SK-N-SH treated with all-trans-retinoic acid at 6 μM for 48 hours (cell line): ENCODE data around the gene ZNF664.

Experiments used
- ATAC-seq: fragments of 200-7000 bp; cut with Tn5 transposase; 3 replicates; pipeline ENCODE4 v1.9.1; 2020; ENCODE audit warnings: mild to moderate bottlenecking, moderate library complexity
- BACH2 ChIP-seq: fragments of 250-450 bp; sonication (Bioruptor Pico); IDR thresholded peaks from 2 replicates; pipeline ENCODE4 v1.9.0; 2021; ENCODE audit warnings: mild to moderate bottlenecking, borderline replicate concordance
- CSDC2 ChIP-seq: fragments of 250-450 bp; sonication (Bioruptor Pico); IDR thresholded peaks from 2 replicates; pipeline ENCODE4 v1.5.0; 2020; ENCODE audit warnings: mild to moderate bottlenecking, moderate library complexity
- ESRRG ChIP-seq: fragments of 250-450 bp; sonication (Bioruptor Pico); IDR thresholded peaks from 2 replicates; pipeline ENCODE4 v1.6.1; 2021; ENCODE audit warnings: mild to moderate bottlenecking
- GLIS3 ChIP-seq: fragments of 250-450 bp; sonication (Bioruptor Pico); IDR thresholded peaks from 2 replicates; pipeline ENCODE4 v1.5.0; 2020; ENCODE audit warnings: mild to moderate bottlenecking, moderate library complexity
- ISL1 ChIP-seq: fragments of 250-450 bp; sonication (Bioruptor Pico); IDR thresholded peaks from 2 replicates; pipeline ENCODE4 v2.1.2; 2022; ENCODE audit warnings: mild to moderate bottlenecking, moderate library complexity
- OSR1 ChIP-seq: fragments of 250-450 bp; sonication (Bioruptor Pico); IDR thresholded peaks from 2 replicates; pipeline ENCODE4 v1.8.0; 2022; ENCODE audit warnings: moderate library complexity, mild to moderate bottlenecking, inconsistent platforms
- PPARA ChIP-seq: fragments of 250-450 bp; sonication (Bioruptor Pico); IDR thresholded peaks from 2 replicates; pipeline ENCODE4 v1.5.0; 2020; ENCODE audit warnings: mild to moderate bottlenecking, borderline replicate concordance
- RARB ChIP-seq: fragments of 250-450 bp; sonication (Bioruptor Pico); IDR thresholded peaks from 2 replicates; pipeline ENCODE4 v1.8.0; 2021; ENCODE audit warnings: mild to moderate bottlenecking, moderate library complexity
- SNAI2 ChIP-seq: fragments of 250-450 bp; sonication (Bioruptor Pico); IDR thresholded peaks from 2 replicates; pipeline ENCODE4 v1.5.0; 2020; ENCODE audit warnings: mild to moderate bottlenecking, moderate library complexity
- TCF4 ChIP-seq: fragments of 250-450 bp; sonication (Bioruptor Pico); IDR thresholded peaks from 2 replicates; pipeline ENCODE4 v1.8.0; 2021; ENCODE audit warnings: mild to moderate bottlenecking, moderate library complexity, borderline replicate concordance
- TOX ChIP-seq: fragments of 250-450 bp; sonication (Bioruptor Pico); IDR thresholded peaks from 2 replicates; pipeline ENCODE4 v1.8.0; 2021; ENCODE audit warnings: mild to moderate bottlenecking, moderate library complexity, borderline replicate concordance
- ZC3H10 ChIP-seq: fragments of 250-450 bp; sonication (Bioruptor Pico); IDR thresholded peaks from 2 replicates; pipeline ENCODE4 v1.5.1; 2021; ENCODE audit warnings: mild to moderate bottlenecking, moderate library complexity
- ZFP3 ChIP-seq: fragments of 250-450 bp; sonication (Bioruptor Pico); IDR thresholded peaks from 2 replicates; pipeline ENCODE4 v1.5.0; 2020; ENCODE audit warnings: mild to moderate bottlenecking, moderate library complexity
- ZFP30 ChIP-seq: fragments of 450-650 bp; formaldehyde crosslinking; IDR thresholded peaks from 2 replicates; pipeline ENCODE4 v1.5.0; 2022; ENCODE audit warnings: mild to moderate bottlenecking, moderate library complexity
- ZNF565 ChIP-seq: fragments of 450-650 bp; formaldehyde crosslinking; conservative IDR thresholded peaks from 2 replicates; pipeline ENCODE4 v1.5.0; 2020; ENCODE audit warnings: low read depth, mild to moderate bottlenecking, moderate library complexity
- ZNF70 ChIP-seq: fragments of 450-650 bp; formaldehyde crosslinking; IDR thresholded peaks from 2 replicates; pipeline ENCODE4 v1.5.0; 2020; ENCODE audit warnings: mild to moderate bottlenecking, moderate library complexity
- ZNF8 ChIP-seq: fragments of 450-650 bp; formaldehyde crosslinking; IDR thresholded peaks from 2 replicates; pipeline ENCODE4 v1.5.0; 2020; ENCODE audit warnings: mild to moderate bottlenecking, moderate library complexity
- TF ChIP-seq, protein P1 (sequence below): fragments of 250-450 bp; sonication (Bioruptor Pico); IDR thresholded peaks from 2 replicates; pipeline ENCODE4 v1.5.1; 2021; ENCODE audit warnings: mild to moderate bottlenecking, moderate library complexity
- TF ChIP-seq, protein P2 (sequence below): fragments of 250-450 bp; sonication (Bioruptor Pico); IDR thresholded peaks from 2 replicates; pipeline ENCODE4 v1.8.0; 2021; ENCODE audit warnings: low read depth, mild to moderate bottlenecking, moderate library complexity, borderline replicate concordance
- TF ChIP-seq, protein P3 (sequence below): fragments of 250-450 bp; sonication (Bioruptor Pico); IDR thresholded peaks from 2 replicates; pipeline ENCODE4 v1.5.1; 2020; ENCODE audit warnings: low read depth, mild to moderate bottlenecking, moderate library complexity
- TF ChIP-seq, protein P4 (sequence below): fragments of 250-450 bp; sonication (Bioruptor Pico); IDR thresholded peaks from 2 replicates; pipeline ENCODE4 v1.8.0; 2020; ENCODE audit warnings: mild to moderate bottlenecking, moderate library complexity, borderline replicate concordance
- TF ChIP-seq, protein P5 (sequence below): fragments of 250-450 bp; sonication (Bioruptor Pico); IDR thresholded peaks from 2 replicates; pipeline ENCODE4 v1.5.0; 2020; ENCODE audit warnings: mild to moderate bottlenecking, moderate library complexity

ZNF664 gene

GRCh38 chr12:123941000-123941399 lies 32.0 kb upstream of the ZNF664 start:
- TF ChIP-seq, protein P1, sequence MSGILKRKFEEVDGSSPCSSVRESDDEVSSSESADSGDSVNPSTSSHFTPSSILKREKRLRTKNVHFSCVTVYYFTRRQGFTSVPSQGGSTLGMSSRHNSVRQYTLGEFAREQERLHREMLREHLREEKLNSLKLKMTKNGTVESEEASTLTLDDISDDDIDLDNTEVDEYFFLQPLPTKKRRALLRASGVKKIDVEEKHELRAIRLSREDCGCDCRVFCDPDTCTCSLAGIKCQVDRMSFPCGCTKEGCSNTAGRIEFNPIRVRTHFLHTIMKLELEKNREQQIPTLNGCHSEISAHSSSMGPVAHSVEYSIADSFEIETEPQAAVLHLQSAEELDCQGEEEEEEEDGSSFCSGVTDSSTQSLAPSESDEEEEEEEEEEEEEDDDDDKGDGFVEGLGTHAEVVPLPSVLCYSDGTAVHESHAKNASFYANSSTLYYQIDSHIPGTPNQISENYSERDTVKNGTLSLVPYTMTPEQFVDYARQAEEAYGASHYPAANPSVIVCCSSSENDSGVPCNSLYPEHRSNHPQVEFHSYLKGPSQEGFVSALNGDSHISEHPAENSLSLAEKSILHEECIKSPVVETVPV (CRISPR knock-in tag): no peak
- TF ChIP-seq TCF4 (CRISPR knock-in tag) (no peak), ZC3H10 (CRISPR knock-in tag) (no peak), ZFP3 (no peak)
- ATAC-seq: no peak

DNA sequence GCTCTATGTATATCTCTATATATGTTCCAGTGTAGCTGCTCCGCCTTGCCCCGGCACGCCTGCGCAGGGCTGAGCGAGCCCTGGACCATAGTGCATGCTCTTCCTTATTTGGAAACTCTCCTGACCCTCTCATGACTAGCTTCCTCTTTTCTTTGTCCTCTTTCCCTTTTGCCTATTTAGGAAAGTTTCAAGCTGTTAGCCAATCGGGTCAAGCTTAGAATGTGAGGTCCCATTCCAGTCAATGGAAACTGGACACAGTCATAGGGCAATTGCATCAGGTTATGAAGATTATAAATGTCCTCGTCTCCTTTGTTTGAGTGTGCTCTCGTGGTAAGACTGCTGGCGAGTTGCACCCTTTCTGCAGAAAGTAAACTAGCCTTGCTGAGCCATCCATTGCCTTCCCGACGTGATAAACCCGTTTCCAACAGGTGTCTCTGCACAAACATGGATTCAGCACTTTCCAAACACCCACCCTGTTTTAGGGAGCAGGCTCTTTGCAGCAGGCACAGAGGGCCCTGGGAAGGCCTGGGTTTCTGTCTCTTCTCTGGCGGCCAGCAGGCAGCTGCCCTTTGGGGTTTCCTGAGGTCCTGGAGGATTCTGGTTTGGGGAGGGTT lies 31.3 kb upstream of the ZNF664 start:
- no peak for TF ChIP-seq RARB (CRISPR knock-in tag)
- no peak for TF ChIP-seq ZC3H10 (CRISPR knock-in tag)
- TF ChIP-seq OSR1 (CRISPR knock-in tag): no peak
- TF ChIP-seq ZNF565: no peak
- TF ChIP-seq ZNF70 (CRISPR knock-in tag): no peak
- TF ChIP-seq, protein P2, sequence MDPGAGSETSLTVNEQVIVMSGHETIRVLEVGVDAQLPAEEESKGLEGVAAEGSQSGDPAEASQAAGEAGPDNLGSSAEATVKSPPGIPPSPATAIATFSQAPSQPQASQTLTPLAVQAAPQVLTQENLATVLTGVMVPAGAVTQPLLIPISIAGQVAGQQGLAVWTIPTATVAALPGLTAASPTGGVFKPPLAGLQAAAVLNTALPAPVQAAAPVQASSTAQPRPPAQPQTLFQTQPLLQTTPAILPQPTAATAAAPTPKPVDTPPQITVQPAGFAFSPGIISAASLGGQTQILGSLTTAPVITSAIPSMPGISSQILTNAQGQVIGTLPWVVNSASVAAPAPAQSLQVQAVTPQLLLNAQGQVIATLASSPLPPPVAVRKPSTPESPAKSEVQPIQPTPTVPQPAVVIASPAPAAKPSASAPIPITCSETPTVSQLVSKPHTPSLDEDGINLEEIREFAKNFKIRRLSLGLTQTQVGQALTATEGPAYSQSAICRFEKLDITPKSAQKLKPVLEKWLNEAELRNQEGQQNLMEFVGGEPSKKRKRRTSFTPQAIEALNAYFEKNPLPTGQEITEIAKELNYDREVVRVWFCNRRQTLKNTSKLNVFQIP: no peak
- TF ChIP-seq ESRRG (CRISPR knock-in tag): no peak
- no peak for TF ChIP-seq TOX
- no peak for TF ChIP-seq ZFP30 (CRISPR knock-in tag)
- ATAC-seq: no peak

- no peak for TF ChIP-seq ZNF565
- TF ChIP-seq BACH2: no peak
- no peak for TF ChIP-seq TCF4 (CRISPR knock-in tag)
- TF ChIP-seq GLIS3 (CRISPR knock-in tag): no peak
- no peak for TF ChIP-seq PPARA
- TF ChIP-seq OSR1 (CRISPR knock-in tag): no peak
- TF ChIP-seq, all 23 proteins: peak for 0
- ATAC-seq: no peak
Measured at GRCh38 chr12:123942238-123942653, 30.8 kb upstream of the ZNF664 start.

- ATAC-seq: no peak
- no peak for TF ChIP-seq ZFP3
- TF ChIP-seq ESRRG (CRISPR knock-in tag): no peak
- TF ChIP-seq CSDC2 (CRISPR knock-in tag): no peak
- TF ChIP-seq GLIS3 (CRISPR knock-in tag): no peak
- TF ChIP-seq TOX: no peak
- TF ChIP-seq, protein P1 (CRISPR knock-in tag): no peak
- no peak for TF ChIP-seq ZFP30 (CRISPR knock-in tag)
- TF ChIP-seq BACH2: no peak
- TF ChIP-seq, protein P2: no peak
- no peak for TF ChIP-seq SNAI2 (CRISPR knock-in tag)
- TF ChIP-seq ISL1 (CRISPR knock-in tag): no peak
- TF ChIP-seq, protein P3, sequence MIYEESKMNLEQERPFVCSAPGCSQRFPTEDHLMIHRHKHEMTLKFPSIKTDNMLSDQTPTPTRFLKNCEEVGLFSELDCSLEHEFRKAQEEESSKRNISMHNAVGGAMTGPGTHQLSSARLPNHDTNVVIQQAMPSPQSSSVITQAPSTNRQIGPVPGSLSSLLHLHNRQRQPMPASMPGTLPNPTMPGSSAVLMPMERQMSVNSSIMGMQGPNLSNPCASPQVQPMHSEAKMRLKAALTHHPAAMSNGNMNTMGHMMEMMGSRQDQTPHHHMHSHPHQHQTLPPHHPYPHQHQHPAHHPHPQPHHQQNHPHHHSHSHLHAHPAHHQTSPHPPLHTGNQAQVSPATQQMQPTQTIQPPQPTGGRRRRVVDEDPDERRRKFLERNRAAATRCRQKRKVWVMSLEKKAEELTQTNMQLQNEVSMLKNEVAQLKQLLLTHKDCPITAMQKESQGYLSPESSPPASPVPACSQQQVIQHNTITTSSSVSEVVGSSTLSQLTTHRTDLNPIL (CRISPR knock-in tag): no peak
- TF ChIP-seq ZC3H10 (CRISPR knock-in tag): no peak
- TF ChIP-seq ZNF8: no peak
- no peak for TF ChIP-seq OSR1 (CRISPR knock-in tag)
- TF ChIP-seq, protein P4, sequence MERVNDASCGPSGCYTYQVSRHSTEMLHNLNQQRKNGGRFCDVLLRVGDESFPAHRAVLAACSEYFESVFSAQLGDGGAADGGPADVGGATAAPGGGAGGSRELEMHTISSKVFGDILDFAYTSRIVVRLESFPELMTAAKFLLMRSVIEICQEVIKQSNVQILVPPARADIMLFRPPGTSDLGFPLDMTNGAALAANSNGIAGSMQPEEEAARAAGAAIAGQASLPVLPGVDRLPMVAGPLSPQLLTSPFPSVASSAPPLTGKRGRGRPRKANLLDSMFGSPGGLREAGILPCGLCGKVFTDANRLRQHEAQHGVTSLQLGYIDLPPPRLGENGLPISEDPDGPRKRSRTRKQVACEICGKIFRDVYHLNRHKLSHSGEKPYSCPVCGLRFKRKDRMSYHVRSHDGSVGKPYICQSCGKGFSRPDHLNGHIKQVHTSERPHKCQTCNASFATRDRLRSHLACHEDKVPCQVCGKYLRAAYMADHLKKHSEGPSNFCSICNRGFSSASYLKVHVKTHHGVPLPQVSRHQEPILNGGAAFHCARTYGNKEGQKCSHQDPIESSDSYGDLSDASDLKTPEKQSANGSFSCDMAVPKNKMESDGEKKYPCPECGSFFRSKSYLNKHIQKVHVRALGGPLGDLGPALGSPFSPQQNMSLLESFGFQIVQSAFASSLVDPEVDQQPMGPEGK (CRISPR knock-in tag): no peak
- TF ChIP-seq, protein P5, sequence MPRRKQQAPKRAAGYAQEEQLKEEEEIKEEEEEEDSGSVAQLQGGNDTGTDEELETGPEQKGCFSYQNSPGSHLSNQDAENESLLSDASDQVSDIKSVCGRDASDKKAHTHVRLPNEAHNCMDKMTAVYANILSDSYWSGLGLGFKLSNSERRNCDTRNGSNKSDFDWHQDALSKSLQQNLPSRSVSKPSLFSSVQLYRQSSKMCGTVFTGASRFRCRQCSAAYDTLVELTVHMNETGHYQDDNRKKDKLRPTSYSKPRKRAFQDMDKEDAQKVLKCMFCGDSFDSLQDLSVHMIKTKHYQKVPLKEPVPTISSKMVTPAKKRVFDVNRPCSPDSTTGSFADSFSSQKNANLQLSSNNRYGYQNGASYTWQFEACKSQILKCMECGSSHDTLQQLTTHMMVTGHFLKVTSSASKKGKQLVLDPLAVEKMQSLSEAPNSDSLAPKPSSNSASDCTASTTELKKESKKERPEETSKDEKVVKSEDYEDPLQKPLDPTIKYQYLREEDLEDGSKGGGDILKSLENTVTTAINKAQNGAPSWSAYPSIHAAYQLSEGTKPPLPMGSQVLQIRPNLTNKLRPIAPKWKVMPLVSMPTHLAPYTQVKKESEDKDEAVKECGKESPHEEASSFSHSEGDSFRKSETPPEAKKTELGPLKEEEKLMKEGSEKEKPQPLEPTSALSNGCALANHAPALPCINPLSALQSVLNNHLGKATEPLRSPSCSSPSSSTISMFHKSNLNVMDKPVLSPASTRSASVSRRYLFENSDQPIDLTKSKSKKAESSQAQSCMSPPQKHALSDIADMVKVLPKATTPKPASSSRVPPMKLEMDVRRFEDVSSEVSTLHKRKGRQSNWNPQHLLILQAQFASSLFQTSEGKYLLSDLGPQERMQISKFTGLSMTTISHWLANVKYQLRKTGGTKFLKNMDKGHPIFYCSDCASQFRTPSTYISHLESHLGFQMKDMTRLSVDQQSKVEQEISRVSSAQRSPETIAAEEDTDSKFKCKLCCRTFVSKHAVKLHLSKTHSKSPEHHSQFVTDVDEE: no peak
- no peak for TF ChIP-seq PPARA
- TF ChIP-seq RARB (CRISPR knock-in tag): no peak
- no peak for TF ChIP-seq TCF4 (CRISPR knock-in tag)
Measured at GRCh38 chr12:123942911-123943648, 29.9 kb upstream of the ZNF664 start.
